ENCODE measurements around the gene PXYLP1.

The PXYLP1 gene

DNA sequence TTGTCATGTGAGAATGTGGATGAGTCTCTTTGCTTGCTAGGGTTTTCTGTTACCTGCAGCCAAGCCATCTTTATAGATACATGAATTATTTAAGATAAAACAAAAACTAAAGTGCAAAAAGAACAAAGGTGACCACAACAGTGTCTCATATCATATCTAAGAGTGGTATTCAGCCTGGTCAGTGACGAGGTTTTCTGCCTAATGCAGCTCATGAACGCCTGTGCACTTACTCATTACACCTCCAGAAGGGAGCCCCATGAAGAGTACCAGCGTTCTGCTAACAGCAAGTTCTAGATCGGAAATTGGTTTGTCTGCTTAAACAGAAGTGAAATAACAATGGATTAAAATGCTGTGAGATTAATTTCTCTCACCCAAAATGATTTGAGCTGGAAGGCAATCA, 19.2 kb downstream of the PXYLP1 start:
- DNase-seq: no peak

DNA sequence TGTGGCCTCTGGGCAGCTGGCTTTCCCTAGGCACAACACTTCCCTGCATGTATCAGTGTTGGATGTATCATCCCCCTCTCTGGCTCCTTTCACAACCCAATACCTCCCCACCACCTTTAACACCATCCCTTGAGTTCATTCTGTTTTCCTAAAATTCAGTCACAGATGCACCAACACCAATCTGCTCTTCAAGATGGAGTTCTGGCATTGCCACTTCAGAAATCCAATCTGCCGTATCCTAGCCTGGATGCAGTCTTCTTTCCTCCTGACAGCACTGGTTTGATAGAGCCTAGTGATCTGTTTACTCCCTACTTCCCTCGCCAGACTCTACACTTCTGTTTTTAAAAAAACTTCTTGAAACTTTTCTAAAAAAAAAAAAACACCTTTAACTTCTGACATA, 21.7 kb downstream of the PXYLP1 start:
- DNase-seq: no peak

DNA sequence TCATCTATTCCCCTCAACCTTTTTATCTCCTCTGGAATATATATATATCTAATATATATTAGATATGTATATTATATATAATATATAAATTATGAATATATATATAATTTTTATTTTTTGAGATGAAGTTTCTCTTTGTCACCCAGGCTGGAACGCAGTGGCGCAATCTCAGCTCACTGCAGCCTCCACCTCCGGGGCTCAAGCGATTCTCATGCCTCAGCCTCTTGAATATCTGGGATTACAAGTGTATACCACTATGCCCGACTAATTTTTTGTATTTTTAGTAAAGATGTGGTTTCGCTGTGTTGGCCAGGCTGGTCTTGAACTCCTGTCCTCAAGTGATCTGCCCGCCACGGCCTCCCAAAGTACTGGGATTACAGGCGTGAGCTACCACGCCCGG, 22.2 kb downstream of the PXYLP1 start:
- DNase-seq: no peak

DNA sequence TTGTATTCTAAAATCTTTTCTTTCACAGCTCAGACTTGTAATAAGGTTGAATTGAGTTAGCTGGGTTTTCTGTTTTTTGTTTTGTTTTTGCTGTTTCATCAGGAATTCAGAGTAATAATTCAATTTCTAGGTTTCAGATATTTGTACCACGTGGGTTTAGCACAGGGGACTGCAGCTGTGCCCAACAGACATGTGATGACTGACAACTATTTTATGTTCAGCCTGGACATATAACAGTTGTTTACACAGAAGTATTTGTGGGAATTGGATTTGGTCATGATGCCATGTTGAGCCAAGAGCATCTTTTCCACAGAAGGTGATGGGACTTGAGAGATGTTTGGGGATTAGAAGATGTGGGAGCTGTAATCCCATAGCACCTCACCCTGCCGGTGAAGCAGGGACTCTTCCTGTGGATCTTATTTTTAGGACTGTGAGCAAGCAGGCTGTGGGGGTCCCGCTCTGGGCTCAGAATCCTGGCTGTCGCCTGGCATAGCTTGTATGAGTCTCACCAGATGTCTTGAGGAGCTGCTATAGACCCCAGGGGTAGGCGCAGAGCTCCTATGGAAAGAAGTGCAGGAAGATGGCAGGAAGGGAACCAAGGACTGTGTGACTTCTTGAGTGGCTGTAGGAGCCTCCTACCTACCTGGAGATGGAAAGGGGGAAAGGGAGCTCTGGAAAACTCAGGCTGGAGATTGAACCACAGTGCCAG, 23.7 kb downstream of the PXYLP1 start:
- DNase-seq: no peak

DNA sequence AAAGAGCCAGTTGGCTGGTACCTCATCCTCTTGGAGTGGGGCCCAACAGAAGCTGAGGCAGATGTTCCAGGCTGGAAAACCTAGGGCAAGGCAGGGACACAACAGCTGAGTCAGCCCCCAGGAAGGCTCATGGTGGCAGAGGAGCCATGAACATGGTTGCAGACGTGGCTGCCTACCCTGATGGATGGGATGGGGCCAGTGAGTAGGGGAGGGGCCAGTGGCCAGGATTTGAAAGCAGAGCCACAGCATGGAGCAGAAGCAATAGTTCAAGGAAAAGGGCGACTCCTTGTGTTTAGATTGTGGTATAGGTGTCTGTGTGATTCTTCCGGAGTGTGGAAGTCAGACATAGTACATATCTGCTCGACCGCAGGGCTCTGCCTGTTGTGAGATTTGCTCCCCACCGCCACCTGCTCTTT, 24.2 kb downstream of the PXYLP1 start:
- DNase-seq: no peak

DNA sequence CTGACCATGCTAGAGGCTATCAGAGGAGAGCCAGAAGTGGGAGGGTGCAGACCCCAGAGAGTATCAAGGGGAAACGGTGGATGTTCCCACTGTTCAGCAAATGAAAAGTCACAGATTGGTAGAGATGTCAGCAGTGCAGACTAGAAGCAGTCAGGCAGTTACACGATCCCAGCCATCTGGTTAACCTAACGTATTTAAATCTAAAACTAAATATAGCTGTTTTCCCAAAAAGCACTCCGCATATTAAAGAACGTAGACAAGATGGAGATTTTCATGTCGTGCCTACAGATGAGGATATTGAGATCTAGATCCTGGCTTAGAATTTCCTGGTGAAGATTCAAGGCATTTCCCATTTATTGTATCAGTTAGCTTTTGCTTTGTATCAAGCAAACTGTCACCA, 25.2 kb downstream of the PXYLP1 start:
- DNase-seq: no peak

DNA sequence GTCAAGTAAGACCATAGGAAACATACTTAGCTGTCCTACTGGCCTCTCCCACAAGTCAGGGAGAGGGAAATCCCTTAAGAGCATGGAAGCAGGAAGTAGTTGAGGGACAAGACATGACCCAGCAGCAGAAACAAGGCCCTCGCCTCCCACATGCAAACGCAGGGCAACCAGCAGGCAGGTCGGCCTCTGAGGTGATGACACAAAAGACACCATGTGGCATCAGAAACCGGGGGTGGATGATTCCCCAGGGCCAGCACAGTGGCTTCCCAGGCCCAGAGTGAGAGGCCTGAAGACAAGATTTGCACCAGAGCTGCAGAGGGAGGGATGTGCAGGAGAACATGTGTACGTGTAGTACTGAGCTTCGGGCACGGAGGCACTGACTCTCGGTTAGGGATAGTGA, 26.3 kb downstream of the PXYLP1 start:
- no peak for DNase-seq

DNA sequence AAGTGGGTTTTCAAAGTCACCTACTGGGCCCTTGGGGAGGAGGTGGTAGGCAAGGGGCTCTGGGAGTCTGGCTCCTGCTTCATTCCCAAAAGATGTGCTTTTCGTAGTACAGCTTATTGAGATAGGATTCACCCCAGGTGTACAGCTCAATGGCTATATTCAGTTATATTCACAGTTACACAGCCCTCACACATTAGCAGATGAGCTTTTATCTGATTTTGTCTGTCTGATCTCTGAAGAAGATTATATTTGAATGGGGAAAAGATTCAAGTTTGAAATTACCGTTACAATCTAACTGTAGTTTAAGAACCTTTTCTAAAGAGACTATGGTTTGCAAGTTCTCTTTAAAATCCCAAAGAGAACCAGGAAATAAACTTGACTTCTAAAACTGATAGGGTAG, 27.3 kb downstream of the PXYLP1 start:
- no peak for DNase-seq

DNA sequence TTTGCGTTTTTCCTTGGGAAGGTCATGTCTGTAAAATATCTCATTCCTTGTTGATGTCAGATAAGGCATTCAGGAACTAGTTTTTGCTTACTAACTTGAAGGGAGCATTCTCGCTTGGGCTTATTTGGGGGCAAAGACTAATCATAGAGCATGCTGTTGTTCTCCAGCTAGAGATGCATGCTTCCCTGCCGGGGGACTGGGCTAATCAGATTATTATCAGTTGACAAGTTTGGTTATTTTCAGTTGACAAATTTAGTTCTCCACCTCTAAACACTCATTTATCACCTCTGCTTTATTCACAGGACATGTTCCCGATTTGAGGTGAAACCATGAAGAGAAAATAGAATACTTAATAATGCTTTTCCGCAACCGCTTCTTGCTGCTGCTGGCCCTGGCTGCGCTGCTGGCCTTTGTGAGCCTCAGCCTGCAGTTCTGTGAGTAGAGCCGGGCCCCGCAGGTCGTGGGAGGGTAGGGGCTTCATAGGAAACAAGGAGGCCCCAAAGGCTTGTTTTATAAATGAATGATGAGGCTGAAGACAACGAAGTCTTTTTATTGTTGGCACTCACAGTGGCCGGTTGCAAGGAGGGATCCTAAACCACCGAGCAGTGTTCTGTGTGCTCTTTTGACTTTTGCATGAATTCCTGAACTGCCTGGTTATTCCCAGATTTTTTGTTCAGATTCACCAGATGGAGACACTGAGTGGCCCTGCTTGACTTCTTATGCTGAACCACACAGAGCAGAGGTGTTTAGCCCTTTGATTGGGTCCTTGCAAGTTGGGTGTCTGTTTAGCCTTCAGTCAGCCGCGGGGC, 28.4 kb downstream of the PXYLP1 start:
- no peak for DNase-seq

DNA sequence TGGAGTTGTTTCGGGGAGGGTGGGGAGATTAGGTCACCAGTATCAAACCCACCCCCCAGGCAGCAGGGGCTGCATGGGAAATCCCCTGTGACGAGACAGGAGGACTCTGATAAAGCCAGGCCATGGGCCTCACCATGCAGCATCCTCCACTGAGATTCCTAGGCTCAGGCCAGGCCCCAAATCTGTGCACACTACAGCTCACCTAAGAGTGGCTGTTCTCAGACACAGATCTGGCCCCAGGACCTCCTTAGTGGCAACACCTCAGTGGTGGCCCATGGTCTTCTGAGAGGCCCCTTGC, 29.0 kb downstream of the PXYLP1 start:
- DNase-seq: no peak

DNA sequence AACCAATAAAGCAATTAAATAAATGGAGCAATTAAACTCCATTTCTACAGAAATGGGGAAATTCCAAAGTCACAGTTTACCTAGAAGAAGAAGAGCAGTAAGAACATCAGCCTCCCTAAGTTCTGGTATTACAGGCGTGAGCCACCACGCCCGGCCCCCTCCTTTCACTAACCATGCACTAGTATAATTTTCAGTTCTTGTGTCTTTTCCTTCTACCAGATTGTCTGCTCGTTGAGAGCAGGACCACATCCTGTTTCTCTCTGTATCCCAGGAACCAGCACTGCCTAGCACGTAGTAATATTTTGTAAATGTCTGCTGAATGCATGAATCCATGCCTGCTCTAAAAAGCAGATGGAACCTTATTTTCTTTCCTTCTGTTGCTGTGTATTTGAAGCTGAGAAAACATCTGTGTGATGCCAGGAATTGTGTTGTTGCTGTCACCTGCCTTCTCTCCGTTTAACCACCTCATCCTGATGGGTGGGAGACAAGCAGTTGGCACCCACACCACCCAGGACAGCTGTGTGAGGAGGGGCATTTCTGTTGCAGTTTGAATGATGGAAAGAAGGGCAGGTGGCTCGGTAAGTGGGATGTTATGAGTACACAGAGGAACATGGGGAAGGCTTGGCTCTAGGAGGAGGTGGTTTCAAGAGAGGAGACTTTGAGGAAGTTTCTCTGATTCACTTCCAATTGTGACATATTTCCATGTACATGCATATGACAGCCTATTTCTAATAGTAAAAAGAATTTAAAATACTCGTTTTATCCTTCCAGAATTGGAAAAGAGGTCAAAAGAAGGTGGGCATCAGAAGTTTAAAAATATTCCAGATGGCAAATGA, 30.1 kb downstream of the PXYLP1 start:
- DNase-seq: no peak

DNA sequence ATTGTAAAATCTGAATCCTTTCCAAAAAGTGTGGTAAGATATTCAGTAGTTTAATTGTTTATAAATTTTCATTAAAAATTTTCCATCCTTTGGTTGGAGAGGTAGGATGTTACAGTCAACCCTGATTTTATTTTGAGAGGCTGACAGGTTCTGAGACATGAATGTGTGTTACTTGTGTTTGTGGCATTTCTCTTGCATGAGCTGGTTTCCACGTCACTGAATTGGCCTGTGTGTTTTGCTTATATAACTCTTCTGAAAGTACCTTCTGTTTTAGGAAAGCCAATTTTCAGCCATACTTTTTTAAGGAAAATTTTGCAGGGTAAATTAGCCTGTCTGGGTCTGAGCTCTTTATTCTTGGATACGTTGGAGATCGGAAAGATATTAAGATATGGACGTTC, 30.7 kb downstream of the PXYLP1 start:
- no peak for DNase-seq

DNA sequence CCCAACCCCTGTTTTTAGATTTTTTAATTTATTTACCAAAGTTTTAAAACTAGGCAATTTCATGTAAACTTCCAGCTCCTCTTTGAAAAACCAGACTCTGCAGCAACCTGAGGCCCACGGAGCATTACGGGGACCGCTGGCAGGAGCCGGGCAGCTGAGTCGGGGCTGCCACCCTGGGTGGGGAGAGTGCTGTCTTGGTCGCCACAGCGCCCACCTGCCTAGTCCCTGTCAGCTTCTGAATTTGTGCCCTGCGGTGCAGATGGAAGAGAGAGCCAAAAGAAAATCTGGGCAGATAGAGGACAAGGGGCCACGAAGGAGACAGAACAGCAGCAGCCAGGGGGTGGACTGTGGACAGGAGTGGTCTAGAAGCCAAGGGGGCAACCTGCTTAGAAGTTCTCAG, 34.6 kb downstream of the PXYLP1 start:
- no peak for DNase-seq

DNA sequence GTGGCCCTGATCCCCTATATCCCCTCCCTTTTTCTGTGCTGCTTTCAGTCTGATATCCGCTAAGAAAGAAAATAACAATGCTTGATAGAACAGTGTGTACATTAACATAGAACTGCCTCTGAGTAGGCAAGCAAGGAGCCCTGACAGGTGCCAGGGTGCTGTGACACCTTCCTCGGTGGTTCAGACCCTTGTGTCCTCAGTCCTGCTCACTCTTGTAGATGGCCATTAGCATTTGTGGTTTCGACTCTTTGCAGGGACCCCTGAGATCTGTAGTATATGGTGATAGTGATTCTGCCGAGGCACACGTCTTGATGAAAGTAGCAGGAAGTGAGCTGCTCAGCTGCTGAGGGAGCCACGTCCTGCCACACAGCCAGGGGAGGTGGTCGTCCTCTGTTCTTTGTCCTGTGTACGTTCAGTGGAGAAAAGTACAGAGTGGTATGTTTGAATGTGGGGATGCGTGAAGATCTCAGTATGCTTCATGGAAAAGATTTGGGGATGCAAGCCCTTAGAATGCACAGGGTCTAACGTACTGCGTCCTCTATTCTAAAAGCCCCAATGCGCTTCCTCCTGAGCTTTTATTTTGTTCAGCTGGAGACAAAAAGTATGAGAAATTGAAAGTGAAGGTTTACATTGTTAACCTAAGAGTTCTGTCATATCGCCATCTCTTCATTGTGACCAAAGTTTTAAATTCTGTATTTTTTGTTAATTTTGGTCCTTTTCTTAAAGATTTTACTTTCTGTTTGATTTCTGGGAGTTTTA, 35.4 kb downstream of the PXYLP1 start:
- no peak for DNase-seq

DNA sequence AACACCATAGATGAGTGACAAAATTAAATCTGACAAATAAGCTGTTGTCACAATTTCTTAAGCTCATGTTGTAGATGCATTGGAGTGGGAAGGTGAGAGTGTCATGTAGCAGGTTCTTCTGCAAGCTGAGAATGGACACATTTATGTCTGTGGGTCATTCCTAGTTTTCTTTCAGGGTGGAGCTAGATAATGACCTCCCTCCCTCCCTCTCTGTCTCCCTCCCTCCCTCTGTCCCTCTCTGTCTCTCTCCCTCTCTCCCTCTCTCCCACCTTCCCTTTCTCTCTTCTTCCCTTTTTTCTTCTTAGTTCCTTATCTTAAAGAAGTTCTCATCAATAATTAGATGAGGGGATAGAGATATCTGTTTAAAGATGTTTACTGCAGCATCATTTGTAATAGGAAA, 36.0 kb downstream of the PXYLP1 start:
- no peak for DNase-seq

DNA sequence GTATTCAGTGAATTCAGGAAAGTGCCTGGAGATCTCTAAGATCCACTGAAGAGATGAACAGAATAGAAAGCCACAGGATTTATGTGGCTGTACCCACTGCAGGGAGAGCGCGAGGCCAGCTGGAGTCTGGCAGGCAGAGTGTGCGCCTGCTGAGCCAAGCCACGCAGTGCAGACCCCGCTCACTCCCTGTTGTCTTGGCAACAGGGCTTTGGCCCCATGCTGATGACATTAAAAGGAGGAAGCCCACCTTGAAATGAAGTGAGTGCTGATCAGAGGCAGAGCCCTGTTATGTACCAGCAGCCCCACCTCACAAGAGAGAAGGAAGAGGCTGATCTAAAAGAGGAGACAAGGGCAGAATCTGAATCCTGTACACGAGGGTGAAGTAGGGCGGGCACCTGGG, 36.7 kb downstream of the PXYLP1 start:
- no peak for DNase-seq

DNA sequence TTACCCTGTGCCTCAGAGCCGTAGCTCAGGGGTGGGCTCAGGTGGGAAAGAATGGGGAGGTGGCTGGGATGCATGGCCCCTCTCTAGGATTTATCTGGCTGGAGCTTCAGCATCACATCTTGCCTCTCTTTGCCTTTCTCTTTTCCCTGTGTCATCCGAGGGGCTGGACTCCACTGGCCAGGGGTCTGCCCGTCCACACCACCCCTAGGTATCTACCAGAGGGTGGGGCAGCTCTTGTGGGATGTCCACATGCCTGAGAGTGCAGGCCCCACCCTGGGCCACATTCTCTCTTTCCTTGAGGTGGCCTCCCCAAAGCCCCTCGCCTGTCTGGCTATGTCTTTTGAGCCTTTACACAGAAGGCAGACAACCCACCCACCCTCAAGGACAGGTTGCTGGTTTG, 37.2 kb downstream of the PXYLP1 start:
- no peak for DNase-seq

DNA sequence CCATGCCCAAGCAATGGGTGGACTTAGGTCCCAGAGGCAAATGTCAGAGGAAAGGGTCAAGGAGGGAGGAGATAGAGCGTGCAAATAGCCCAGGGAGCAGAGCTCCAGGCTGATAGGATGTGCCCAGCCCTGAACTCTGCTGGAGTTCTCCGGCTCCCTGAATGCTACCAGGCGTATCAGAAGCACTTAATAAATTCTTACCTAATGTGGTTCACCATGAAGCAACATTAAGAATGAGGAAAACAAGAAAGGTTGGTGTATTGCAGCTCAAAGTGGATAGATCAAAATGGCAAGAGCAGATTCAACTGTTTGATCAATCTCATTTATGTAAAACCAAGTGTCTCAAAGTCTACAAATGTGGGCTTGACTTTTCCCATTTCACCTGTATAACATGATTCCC, 38.3 kb downstream of the PXYLP1 start:
- no peak for DNase-seq

DNA sequence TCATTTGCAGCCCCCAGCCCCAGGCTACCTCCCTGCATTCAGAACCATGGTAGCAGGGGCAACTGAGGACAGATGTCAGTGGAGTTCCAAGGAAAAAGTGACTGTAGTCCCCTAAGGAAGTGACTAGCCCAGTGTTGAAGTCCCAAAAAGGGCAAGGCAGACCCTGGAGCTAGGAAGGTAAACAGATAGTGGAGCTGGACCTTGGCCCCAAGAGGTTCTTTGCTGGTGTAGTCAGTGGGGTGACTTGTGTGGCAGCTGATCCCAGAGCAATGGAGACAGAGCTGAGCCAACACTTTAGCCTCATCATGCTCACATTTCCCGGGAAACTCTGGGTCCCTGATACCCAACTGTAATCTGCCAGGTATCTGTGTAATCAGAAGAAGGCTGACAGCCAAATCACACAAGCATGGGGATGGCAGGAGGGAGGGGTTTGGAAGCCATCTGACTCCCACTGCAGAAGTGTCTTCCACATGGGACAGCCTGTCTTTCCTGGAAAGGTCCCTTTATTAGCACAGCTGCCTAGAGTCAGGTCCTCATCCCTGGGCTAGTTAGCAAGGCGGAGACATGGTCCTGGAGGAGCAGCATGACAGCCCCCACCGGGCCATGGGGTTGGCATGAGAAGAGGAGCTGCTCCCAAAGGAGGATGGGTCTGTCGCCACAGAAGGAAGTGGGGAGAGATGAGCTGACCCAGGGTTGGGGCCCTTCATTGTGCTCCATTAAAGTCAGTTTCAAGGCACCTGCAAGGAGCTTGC, 39.8 kb downstream of the PXYLP1 start:
- no peak for DNase-seq

DNA sequence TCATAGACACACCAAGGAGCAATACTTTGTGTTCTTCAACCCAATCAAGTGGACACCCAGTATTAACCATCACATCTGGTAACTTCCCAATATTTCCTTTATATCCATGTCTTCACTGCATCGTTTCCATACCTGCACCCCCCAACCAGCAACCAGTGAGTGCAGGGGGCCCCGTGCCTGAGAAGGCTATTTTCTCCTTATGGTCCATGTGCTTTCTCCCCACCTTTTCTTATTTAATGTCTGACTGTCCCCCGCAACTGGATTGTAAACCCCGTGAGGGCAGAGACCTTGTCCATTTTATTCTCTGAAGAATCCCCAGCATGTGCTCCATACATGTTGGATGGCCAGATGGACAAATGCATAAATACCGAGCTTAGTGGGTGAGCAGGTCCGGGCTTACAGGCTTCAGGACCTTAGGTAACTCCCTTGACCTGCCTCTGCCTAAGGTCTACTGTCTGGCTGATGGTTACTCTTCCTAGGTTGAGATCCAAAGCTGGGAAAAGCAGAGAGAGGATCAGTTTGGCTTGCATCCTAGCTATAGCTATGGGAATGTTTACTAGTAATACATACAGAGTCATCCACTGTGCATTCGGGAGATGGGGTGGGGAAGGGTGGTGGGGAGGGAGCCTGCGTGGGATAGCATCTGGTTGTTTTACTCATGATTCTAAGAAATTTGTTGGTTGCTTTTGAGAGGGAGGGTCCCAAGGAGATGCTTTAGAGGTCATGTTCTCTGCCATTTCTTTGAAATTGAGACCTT, 41.5 kb downstream of the PXYLP1 start:
- DNase-seq: no peak

DNA sequence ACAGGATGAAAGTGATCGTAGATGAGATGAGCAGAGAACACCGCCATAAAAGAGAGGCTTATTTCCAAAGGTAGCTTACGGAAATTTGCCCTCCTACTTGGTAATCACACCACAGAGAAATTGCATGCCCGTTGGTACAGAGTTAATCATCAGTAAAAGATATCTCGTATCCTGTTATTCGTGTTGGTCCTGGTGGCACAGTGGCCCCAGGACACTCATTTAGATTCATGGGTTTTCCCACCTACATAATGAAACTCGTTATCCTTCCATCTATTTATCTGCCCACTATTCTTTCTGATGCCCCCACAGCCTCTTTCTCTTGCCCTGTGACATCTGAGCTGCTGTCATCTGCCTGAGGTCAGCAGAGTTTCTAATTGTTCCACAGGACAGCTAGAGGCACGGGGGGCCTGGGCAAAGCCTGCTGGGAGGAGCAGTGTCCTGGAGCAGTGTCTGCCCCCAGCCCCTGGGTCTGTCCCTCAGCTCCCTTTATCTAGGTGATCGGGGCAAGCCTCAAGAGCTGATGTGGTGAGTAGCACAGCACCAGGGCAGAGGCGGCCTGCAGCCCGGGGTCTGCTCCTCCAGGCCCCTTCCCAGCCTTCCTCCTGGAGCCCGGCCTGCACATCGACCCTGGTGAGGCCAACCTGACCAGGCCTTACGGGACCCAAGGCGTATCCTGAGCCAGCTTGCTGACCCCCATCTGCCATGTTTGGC, 42.2 kb downstream of the PXYLP1 start:
- no peak for DNase-seq

All from NCI-H2081 treated with DMSO at 0.1 percent for 48 hours (cell line).